ENCODE data around the gene HRAS.
"Not testable (repeated sequence)": the region's sequence is repeated elsewhere in the genome, so short reads cannot be mapped to it uniquely, and the experiment has no call there.

HRAS gene

DNA sequence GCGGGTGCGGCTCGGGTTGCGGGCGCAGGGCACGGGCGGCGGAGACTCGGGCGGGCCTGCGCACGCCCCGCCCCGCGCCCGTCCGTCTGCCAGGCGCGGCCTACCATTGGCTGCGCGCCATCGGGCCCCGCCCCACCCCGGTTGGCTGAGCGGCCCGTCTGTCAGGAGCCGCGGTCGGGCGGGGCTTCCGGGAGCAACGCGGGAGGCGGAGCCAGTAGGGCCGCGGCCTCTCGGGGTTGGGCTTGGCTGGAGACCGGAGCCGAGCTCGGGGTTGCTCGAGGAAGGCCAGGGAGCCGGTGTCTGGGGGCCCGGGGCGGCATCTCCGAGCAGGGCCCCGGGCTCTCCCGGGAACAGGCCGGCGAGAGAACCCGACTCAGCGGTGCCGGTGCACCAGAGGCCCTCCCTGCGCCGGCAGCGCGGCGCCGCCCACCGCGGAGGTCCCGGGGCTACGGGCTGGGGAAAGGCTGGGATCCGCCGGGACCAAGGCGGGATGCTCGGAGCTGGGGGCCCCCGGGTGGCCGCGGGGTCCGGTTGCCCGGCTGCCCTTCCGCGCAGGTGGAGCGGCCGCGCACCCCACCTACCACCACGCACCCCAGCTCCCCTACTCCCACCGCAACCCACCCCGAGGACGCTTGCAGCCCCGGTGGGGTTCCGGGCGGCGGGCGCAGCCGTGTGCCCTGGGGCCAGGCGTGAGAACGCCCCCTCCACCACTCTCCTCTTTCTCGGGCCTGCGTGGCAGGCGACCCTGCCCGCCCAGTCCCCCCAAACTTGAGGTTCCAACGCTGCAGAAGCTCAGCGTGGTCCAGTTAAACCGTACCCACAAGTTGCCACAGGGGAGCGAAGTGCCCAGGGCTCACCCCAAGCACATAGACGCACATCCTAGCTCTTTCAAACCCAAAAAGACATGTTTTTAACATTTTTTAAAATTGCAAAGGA, at the start of gene HRAS:
Gene HRAS (minus strand): TSS at position 58 of the 936 bp plus-strand sequence.
- DNase-seq (ENCODE audit: low read depth): peak; percentile 69

DNA sequence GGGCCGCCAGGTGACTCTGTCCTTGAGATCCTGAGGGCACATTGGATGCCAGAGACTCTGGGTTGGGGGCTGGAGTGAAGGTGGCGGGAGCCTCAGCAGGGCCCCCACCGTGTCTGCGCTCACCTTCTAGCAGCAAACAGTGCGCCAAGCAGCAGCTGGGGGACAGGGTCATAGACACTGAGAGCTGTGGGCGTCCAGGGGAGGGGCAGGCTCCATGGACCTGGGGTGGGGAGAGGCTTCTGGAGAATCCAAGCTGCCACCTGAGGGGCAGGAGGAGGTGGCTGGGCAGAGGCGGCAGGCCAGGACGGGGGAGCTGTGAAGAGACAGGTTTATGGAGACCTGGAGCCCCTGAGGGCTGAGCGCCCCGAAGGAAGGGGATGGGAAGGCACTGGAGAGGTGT, 48.9 kb upstream of the HRAS start:
- DNase-seq (ENCODE audit: low read depth): no peak

DNA sequence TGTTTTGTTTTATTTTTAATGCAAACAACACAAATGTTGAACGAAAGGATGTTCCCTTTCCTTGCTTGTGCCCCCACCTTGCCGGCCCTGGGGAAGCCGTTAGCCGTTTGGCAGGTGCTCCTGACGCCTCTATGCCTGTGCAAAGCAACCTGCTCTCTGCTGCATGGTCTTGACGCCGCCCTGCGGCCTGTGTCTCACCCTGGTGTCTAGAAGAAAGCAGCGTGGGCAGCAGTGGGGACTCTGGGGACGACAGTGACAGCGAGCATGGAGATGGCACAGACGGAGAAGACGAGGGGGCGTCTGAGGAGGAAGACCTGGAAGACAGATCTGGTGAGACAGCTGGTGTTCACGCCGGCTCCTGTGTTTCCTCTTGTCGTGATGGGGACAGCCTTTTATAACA, 46.4 kb upstream of the HRAS start:
- no peak for DNase-seq (ENCODE audit: low read depth)

DNA sequence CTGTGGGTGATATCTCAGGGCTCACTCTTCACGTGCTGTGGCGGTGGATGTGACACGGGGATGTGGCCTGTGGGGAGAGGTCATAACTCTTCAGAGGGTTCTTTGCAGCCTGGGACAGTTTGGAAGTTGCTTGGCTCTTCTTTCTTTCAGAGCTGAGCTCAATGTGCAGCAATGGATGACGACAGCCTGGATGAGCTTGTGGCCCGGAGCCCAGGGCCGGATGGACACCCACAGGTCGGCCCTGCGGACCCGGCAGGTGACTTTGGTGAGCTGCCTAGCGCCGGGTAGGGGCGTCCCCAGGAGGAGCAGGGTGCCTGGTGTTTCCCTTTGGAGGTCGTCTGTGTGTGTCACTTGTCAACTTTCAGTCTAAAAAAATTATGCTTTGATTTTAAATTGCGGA, 46.0 kb upstream of the HRAS start:
- DNase-seq (ENCODE audit: low read depth): no peak

DNA sequence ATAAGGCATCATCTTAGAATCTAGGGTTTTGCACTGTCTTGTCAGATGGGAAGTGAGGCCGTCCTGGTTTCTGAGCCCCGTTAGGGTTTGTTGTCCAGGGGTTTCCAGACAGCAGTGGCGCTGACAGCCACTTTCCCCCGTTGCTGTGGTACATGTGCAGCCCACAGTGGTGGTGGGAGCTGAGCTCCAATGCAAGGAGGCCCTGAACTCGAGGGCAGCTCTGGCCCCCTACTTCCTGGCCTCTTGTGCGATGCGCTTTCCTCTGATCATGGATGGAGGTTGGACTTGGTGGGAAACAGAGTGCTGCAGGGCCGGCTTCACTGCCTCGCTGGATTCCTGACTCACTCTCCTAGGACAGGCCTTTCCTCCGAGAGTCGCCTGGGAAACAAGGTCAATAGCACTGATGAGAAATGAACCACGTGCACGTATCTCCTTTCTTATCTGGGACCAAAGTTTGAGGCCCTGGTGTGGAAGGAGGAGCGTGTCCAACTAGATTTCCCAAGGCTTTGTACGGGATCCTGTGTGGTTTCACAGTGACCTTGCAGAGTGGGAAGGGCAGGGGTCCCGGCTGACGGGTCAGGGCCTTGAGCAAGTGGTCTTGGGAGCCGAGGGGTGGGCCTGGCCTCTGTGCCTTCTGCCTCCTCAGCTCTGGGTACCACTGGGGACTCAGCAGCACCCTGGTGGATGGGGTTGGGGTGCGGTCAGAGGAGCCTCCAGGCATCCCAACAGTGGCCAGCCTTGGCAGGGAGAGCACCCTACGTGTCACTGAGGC, 44.6 kb upstream of the HRAS start:
- DNase-seq (ENCODE audit: low read depth): no peak

DNA sequence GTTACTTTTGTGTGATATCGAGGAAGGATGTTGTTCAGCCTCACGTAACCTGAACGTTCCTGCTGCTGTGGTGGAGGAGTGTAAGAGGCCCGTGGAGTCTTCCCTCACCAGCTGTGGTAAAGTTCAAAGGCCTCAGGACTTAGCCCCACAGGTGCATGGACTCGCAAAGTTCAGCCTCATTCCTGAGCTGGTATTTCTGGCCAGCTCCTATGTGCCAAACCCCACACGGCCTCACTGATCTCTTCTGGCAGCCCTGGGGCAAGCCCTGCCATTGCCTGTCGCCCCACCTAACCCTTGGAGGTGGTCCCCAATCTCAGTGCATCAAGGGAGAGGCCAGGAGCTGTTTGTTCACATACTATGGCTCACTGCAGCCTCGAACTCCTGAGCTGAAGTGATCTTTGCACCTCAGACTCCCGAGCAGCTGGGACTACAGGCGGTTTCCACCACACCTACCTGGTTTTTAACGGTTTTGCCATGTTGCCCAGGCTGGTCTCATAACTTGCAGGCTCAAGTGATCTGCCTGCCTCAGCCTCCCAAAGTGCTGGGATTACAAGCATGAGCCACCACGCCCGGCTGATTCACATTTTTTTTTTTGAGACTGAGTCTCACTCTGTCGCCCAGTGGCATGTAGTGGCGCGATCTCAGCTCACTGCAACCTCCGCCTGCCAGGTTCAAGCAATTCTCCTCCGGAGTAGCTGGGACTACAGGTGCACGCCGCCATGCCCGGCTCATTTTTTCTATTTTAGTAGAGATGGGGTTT, 43.1 kb upstream of the HRAS start:
- no peak for DNase-seq (ENCODE audit: low read depth)

DNA sequence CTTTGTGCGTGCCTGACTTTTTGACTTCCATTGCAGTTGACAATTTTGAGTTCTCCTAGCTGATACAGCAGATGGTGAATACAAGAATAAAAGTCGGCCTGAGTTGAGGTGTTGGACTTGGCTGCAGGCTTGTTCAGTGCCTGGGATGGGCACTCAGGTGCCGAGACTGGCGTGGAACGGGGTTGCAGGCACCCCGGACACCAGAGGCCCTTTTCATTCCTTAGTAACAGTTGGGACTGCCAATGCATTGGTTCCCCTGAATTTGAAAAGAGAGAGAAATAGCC, 42.2 kb upstream of the HRAS start:
- no peak for DNase-seq (ENCODE audit: low read depth)

DNA sequence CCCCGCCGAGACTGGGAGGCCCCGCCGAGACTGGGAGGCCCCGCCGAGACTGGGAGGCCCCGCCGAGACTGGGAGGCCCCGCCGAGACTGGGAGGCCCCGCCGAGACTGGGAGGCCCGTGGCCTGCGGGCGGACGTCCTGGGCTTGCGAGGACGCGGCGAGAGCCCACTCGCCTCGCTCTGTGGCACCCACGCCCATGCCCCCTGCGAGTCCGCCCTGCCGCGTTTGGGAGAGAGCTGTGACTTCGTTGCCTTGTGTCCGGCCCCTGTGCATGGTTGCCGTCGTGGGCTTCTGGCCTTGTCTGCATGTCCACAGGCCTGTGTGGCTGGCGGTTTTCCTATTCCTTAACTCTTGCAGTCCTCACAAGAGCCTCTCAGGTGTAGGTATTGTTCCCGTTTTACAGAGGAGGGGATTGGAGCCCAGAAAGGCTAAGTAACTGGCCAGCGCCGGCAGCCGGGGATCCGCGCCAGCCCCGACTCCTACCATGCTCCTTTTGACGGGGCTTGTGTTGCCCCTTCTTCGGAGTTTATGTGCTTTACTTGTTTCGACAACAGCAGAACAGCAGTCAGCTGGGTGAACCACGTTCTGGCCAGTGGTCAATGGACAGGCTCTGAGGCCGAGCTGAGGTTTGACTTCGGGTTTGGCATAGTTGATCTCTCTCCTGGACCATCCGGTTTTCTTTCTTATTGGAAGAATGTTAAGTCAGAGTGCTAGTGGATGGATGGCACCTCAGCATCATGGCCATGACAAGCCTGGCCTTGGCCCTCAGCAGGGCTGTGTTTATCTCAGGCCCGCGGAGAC, 41.6 kb upstream of the HRAS start:
- DNase-seq (ENCODE audit: low read depth): no peak

DNA sequence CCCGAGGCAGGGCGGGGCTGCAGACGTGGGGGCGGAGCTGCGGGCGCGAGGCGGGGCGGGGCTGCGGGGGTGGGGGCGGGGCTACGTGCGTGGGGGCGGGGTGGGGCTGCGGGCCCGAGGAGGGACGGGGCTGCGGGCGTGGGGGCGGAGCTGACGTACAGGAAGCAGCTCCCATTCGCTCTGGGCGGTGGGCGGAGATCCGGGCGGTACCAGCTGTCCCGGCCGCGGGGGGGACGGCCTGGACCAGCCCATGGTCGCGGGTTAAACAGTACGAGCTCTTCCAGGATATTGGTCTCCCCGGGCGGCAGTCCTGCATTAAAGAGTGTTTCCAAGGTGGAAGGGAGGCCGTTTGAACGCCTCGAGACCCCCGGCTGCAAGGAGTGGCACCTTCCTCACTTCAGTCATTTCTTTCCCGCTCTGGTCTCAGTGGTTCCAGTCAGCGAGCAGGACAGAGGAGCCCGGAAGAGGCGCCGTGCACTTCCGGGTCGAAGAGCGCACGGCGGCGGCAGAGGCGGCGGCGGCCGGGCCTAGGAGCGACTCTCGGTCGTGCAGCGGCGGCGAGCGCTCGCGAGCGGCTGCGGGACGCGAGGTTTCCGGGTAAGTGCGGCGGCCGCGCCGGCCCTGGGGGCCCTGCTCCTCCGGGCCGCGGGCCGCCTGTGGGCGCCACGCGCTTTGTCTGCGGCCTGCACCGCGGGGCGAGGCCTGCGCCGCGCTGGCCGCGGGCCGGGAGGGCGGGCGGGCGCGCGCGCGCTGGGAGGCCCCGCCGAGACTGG, 40.8 kb upstream of the HRAS start, which contains the start of gene PHRF1:
Gene PHRF1 (plus strand): TSS at position 475 of the 773 bp plus-strand sequence. CDS start 5,043 bp downstream, outside the sequence.
- peak; percentile 59 for DNase-seq (ENCODE audit: low read depth)

DNA sequence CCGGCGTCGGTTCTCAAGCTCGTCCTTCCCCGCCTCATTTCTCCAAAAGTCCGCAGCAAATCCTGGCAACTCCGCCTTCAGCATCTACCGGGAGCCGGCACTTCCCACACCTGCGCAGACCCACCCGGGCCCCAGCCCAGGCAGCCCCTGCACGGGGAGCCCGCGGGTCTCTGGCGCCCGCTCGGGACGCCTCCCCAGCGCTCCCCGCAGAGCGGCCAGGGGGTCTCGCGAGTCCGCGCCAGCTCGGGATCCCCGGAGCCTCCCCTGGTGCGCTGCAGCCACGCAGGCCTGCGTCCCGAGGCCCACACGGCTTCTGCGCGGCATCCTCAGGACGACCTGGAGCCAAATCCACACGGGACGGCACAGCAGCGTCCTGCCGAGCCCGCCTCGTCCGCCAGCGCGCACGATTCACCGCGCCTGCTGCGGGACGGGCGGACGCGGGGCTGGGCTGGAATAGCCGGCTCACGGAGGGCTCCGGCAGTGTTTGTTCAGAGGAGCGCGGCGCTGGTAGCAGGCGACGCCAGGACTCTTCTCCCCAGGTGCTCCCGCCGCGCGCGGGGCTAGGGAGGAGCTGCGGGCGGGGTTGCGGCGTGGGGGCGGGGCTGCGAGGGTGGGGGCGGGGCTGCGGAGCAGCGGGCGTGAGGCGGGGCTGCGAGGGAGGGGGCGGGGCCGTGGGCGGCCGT, 40.1 kb upstream of the HRAS start:
- no peak for DNase-seq (ENCODE audit: low read depth)

DNA sequence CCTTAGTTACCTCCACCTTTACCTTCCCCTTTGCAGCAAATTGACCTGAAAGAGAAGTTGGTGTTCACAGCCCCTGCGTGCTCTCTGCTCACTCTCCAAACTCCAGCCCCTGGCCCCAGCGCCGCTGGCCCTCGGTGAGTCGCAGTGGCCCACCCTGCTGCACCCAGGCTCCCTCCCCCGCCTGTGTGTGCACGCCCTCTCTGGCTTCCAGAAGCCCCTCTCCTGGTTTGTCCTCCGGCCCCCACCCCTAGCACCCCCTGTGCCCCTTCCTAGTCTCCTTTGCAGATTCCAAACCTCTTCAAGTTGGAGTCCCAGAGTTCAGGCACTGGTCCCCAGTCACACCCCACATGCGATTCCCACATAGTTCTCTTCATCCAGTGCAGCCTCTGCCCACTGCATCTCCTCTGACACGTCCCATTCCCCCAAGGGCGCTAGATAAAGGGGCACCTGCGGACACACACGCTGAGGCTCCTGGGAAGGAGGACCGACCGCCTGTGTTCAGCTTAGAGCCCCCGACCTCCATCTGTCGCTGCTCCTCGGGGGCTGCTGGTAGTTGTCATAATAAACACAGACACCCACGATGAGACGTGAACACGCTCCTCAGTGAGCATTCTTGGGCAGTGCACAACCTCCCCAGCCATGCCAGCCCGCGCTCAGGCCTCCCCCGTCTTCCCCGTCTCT, 39.4 kb upstream of the HRAS start:
- no peak for DNase-seq (ENCODE audit: low read depth)

DNA sequence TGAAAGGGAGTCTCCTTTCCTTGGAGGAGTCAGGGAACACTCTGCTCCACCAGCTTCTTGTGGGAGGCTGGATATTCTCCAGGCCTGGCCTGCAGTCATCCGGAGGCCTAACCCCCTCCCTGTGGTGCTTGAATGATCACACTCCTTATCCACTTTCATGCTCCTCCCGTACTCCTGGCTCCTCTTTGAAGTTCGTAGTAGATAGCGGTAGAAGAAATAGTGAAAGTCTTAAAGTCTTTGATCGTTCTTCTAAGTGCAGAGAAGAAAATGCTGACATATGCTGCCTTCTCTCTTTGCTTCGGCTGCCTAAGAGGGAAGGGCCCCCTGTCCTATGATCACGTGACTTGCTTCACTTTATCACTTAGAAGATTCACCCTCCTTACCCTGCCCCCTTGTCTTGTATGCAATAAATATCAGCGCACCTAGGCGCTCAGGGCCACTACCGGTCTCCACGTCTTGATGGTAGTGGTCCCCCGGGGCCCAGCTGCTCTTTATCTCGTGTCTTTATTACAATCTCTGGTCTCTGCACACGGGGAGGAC, 38.7 kb upstream of the HRAS start:
- not testable (repeated sequence) for DNase-seq (ENCODE audit: low read depth)

DNA sequence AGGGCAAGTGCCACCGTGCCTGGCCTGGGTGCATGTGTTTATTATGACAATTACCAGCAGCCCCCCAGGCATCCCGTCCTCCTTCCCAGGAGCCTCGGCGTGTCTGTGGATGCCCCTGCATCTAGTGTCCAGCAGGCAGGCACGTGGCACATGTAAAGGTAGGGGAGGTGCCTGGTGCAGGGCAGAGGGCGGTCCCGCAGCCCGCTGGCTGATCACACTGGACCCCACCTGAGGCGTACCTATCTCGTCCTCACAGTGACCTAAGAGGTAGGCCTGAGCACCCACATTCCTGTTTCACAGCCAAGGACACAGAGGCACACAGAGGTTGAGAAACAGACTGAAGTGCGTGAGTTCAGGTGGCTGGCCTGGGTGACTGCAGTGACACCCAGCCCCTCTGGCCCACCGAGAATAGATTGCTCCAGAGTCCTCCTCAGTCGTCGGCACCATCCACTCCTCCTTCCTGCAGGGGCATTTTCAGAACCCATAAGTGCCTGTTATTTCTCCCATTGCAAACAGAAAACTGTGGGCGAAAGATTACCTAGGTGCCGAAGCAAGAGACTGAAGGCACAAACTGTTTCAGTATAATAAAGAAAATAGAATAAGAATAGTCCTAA, 37.9 kb upstream of the HRAS start:
- no peak for DNase-seq (ENCODE audit: low read depth)

DNA sequence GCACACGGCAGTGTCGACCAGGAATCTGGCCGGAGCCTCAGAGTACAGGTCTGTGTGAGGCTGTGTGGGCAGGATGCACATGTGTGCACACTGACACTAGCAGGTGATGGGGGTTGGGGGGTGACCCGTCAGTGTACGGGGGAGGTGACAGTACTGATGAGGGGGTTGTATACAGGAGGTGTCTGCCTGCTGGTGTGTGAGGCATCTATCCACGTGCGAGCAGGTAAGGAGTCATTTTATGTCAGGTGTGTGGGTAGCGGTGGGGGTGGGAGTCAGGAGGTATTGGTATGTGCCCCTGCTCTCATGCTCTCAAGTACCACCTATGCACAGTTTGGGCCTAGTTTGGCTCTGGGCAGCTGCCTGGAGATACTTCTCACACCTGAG, 36.4 kb upstream of the HRAS start:
- DNase-seq (ENCODE audit: low read depth): no peak

DNA sequence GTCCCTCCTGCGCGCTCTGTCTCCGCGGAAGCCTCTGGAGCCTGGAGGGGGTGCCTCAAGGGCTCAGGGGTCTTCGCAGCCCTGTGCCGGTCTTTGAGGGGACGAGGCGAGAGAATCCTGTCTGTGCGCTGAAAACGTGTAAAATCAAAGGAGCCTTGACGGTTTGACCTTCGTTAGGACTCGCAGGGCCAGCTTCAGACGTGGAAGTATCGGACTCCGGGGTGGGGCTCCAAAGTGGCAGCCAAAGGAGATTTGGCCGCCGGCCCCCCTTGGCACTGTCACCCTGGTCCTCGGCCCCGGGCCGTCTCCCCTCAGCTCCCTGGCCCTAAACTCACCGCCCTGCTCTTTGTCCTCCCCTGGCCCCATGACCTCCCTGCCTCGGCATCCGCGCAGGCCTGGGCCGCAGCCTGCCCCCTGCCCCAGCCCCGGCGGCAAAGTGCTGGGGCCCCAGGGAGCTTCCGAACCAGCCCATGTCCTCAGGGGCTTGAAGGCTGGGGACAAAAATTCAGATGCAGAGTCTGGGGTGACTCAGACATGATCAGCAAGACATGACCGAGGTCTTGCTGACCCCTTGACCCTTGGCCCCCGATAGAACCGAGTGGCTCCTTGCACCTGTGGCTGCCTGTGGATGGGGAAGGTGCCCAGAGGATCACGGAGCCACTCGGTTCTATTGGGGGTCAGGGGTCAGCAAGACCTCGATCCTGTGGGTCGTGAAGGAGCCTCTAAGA, 33.9 kb upstream of the HRAS start:
- no peak for DNase-seq (ENCODE audit: low read depth)

DNA sequence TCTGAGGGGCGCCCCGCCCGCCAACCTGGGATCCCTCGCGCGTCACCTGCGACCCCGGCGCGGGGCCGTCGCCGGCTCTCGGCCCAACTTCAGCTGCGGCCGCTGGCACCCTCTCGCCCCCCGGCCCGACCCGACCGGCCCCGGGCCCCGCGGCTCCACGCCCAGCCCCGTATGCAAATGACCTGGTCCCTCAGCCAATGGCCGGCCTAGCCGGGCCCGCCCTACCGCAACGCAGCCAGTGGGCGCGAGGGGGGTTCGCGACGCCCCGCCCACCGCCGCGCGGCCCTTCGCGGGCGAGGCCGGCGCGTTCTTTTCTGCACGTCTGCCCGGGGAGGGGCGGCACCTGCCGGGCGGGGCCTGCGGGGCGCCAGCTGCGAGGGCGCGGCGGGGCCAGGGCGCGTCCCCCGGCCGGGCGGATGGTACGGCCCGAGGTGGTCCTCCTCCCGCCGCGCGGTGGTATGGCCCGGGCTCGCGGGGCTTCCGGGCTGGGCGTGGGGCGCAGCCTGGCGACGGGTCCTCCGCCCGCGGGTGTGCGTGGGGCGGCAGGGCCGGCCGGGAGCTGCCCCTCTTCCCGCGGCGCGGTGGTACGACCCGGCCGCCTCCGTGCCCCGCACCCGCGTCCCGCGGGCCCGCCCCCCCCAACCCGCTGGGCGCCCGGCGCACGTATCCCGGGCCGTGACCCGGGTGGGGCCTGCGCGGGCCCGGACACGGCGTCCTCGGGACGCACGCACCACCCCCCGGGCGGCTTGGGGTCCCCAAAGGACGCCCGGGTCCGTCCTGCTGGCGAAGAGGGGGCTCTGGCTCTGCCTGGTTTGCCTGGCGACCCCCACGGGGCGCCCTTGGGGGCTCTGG, 33.2 kb upstream of the HRAS start:
- peak; percentile 71 for DNase-seq (ENCODE audit: low read depth)

DNA sequence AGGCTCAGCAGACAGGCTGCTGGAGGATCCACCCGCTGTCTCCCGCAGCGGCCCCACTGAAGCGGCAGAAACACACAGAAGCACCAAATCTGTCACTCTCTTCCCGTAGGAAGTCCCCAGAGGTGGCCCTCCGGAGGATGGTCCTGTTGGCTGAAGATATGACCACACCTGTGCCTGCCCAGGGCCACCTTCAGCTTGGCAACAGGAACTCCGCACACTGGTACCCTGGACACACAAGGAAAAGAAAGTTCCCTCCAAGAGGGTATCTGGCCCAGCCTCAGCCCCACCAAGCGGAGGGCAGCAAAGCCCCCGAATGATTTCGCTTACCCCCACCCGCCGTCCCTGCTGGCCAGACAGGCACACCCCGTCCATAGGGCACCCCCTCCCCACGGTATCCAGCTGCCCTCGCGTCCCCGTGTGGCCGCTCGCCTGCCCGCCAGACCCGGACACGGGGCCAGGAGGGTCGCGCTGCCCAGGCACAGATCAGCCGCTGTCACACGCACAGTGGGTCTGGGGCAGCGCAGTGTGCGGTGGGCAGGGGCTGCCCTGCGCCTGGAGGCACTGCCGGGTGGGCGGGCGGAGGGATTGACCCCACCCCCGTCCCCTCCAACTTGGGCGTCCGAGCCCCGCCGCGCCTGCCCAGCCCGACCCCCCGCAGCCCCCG, 32.4 kb upstream of the HRAS start:
- no peak for DNase-seq (ENCODE audit: low read depth)

Measured in CMK (cell line).